Naive thymus-derived CD8-positive, alpha-beta T cell (primary cell): Measurements from ENCODE around the gene FBXO41. TPM values are rescaled to one million over a fixed set of nuclear protein-coding genes. Genes with fewer than 3 reads are reported as not detected.
A peak's percentile ranks its signal among the peaks of the same experiment; 100 is the strongest.
"Not testable (repeated sequence)": the region's sequence is repeated elsewhere in the genome, so short reads cannot be mapped to it uniquely, and the experiment has no call there.

ENCODE experiments used
- ATAC-seq, 2 donors: fragments of 150-1000 bp; cut with Tn5 transposase in 1 of 2; sonication (Bioruptor Pico), chemical (Tn5 transposase) in 1 of 2; 1 replicate in 1 of 2; 2 replicates in 1 of 2; pipeline ENCODE4 v1.10.0; 2021; ENCODE audit warnings: mild to moderate bottlenecking in 2 of 2, moderate library complexity in 2 of 2
- POLR2A ChIA-PET: fragments of 350-600 bp; sonication (Branson Sonifier 250); formaldehyde crosslinking; loops from one replicate; lab custom pipeline; 2021; ENCODE audit warnings: antibody characterized with exemption; lab: Charles Lee
- DNase-seq, 10 donors: peaks; one replicate each; pipeline versions ENCODE4 v3.0.0 to v3.0.0-alpha.2; 2020 to 2022
- H3K27ac Mint-ChIP-seq, 10 donors: one replicate each; pipeline ENCODE4 v1.8.0; 2020 to 2022; ENCODE audit warnings: mild to moderate bottlenecking in 10 of 10, mixed read lengths in 10 of 10, moderate library complexity in 4 of 10, inconsistent platforms in 1 of 10
- H3K27me3 Mint-ChIP-seq, 5 donors: one replicate each; pipeline ENCODE4 v1.8.0; 2021 to 2022; ENCODE audit warnings: mixed read lengths in 5 of 5
- H3K36me3 Mint-ChIP-seq, 3 donors: one replicate each; pipeline ENCODE4 v1.8.0; 2020 to 2022; ENCODE audit warnings: mixed read lengths in 3 of 3, mild to moderate bottlenecking in 2 of 3, inconsistent platforms in 1 of 3
- H3K4me1 Mint-ChIP-seq, 4 donors: one replicate each; pipeline ENCODE4 v1.8.0; 2021 to 2022; ENCODE audit warnings: mixed read lengths in 4 of 4
- H3K4me3 Mint-ChIP-seq, 10 donors: one replicate each; pipeline ENCODE4 v1.8.0; 2020 to 2022; ENCODE audit warnings: mild to moderate bottlenecking in 10 of 10, mixed read lengths in 10 of 10, moderate library complexity in 6 of 10, inconsistent platforms in 1 of 10
- H3K9me3 Mint-ChIP-seq, 9 donors: one replicate each; pipeline ENCODE4 v1.8.0; 2020 to 2022; ENCODE audit warnings: mixed read lengths in 9 of 9, mild to moderate bottlenecking in 3 of 9, inconsistent platforms in 1 of 9, moderate library complexity in 1 of 9
- polyA plus RNA-seq, 3 donors: library from polyadenylated mRNA; unstranded; fragments of 300-500 nt; fragmentation: Illumina TruSeq; gene quantifications; one replicate each; pipeline ENCODE4 v1.2.3, GENCODE V29; 2021
- total RNA-seq, 8 experiments: library from RNA in 2 of 8; stranded (reverse) in 2 of 8; gene quantifications; one replicate each; pipeline ENCODE4 v1.2.3 and lab custom pipeline; 2021 to 2026

FBXO41 gene
- total and polyA plus RNA-seq, 5 experiments from 2014 or later, result 1.0 to 28.0 (median 2.7) TPM

- Mint-ChIP-seq H3K9me3 (no peaks in the 10 kb centered on the region), H3K4me3 (no peak overlapping the region), H3K36me3 (peaks cover 0 to 23% (median 2%) of the 10 kb centered on the region in 3 donors), H3K27ac (no peak overlapping the region), H3K4me1 (peaks cover 22 to 34% (median 28%) of the 10 kb centered on the region in 4 donors), H3K27me3 (peaks cover 0 to 1% (median 0%) of the 10 kb centered on the region in 5 donors)
- ATAC-seq (no peak), DNase-seq (no peak)
- POLR2A ChIA-PET, result no interaction called here
Measured at GRCh38 chr2:73266061-73266901, 18.0 kb downstream of the FBXO41 start.

GRCh38 chr2:73265298-73266060 is 18.8 kb downstream of the FBXO41 start:
- DNase-seq (no peak), ATAC-seq (no peak)
- Mint-ChIP-seq H3K27ac (no peak overlapping the region), H3K4me1 (peaks cover 18 to 26% (median 24%) of the 10 kb centered on the region in 4 donors), H3K9me3 (no peaks in the 10 kb centered on the region), H3K27me3 (peaks cover 0 to 1% (median 0%) of the 10 kb centered on the region in 5 donors), H3K36me3 (peaks cover 0 to 26% (median 2%) of the 10 kb centered on the region in 3 donors), H3K4me3 (no peak overlapping the region)
- POLR2A ChIA-PET, result no interaction called here

- Mint-ChIP-seq H3K27ac (no peak overlapping the region), H3K9me3 (no peaks in the 10 kb centered on the region), H3K4me3 (no peak overlapping the region), H3K27me3 (peaks cover 0 to 1% (median 0%) of the 10 kb centered on the region in 5 donors), H3K4me1 (peaks cover 15 to 23% (median 20%) of the 10 kb centered on the region in 4 donors), H3K36me3 (peaks cover 0 to 29% (median 2%) of the 10 kb centered on the region in 3 donors)
- POLR2A ChIA-PET, result no interaction called here
- ATAC-seq (no peak), DNase-seq (no peak)
Measured at GRCh38 chr2:73264783-73265182, 19.5 kb downstream of the FBXO41 start.

- POLR2A ChIA-PET, result no interaction called here
- no peak for ATAC-seq
- H3K36me3 Mint-ChIP-seq, result peaks cover 0 to 32% (median 2%) of the 10 kb centered on the region in 3 donors
Measured at GRCh38 chr2:73264332-73264606, 20.0 kb downstream of the FBXO41 start.

GRCh38 chr2:73263540-73264331 is 20.5 kb downstream of the FBXO41 start:
- DNase-seq, result no peak
- H3K4me3 Mint-ChIP-seq, result no peak overlapping the region
- no peaks in the 10 kb centered on the region for H3K9me3 Mint-ChIP-seq
- H3K27me3 Mint-ChIP-seq, result no peaks in the 10 kb centered on the region
- H3K4me1 Mint-ChIP-seq, result peaks cover 13 to 23% (median 18%) of the 10 kb centered on the region in 4 donors
- POLR2A ChIA-PET, result no interaction called here
- H3K36me3 Mint-ChIP-seq, result peaks cover 0 to 38% (median 2%) of the 10 kb centered on the region in 3 donors
- ATAC-seq, result no peak
- no peak overlapping the region for H3K27ac Mint-ChIP-seq

More at GRCh38 chr2:73264332-73264606, 20.0 kb downstream of the FBXO41 start:
- Mint-ChIP-seq H3K27me3 (no peaks in the 10 kb centered on the region), H3K27ac (no peak overlapping the region), H3K9me3 (no peaks in the 10 kb centered on the region), H3K4me1 (peaks cover 13 to 21% (median 18%) of the 10 kb centered on the region in 4 donors), H3K4me3 (no peak overlapping the region)
- no peak for DNase-seq

GRCh38 chr2:73262691-73263429 is 21.4 kb downstream of the FBXO41 start:
- not testable (repeated sequence) for ATAC-seq, H3K27ac Mint-ChIP-seq
- POLR2A ChIA-PET, result interaction anchor here (0.6 kb wide), 1 partner anchor 27 kb away, joined by 3 read pairs; no protein-coding TSS in a partner anchor

GRCh38 chr2:73262108-73262651 is 22.1 kb downstream of the FBXO41 start:
- peaks cover 5 to 15% (median 12%) of the 10 kb centered on the region in 4 donors for H3K4me1 Mint-ChIP-seq
- H3K9me3 Mint-ChIP-seq, result no peaks in the 10 kb centered on the region
- ATAC-seq (no peak), DNase-seq (no peak)
- H3K36me3 Mint-ChIP-seq, result peaks cover 0 to 34% (median 2%) of the 10 kb centered on the region in 3 donors
- POLR2A ChIA-PET, result interaction anchor here (0.6 kb wide), 1 partner anchor 28 kb away, joined by 3 read pairs; no protein-coding TSS in a partner anchor
- H3K27me3 Mint-ChIP-seq, result no peaks in the 10 kb centered on the region
- H3K27ac Mint-ChIP-seq, result peak overlapping the region in 1 of 10 donors; percentile 24
- no peak overlapping the region for H3K4me3 Mint-ChIP-seq

More at GRCh38 chr2:73262691-73263429, 21.4 kb downstream of the FBXO41 start:
- H3K4me1 Mint-ChIP-seq, result peaks cover 8 to 15% (median 14%) of the 10 kb centered on the region in 4 donors
- H3K27me3 Mint-ChIP-seq, H3K9me3 Mint-ChIP-seq, H3K4me3 Mint-ChIP-seq, DNase-seq: not testable (repeated sequence)
- H3K36me3 Mint-ChIP-seq, result peaks cover 0 to 34% (median 2%) of the 10 kb centered on the region in 3 donors

GRCh38 chr2:73260338-73260984 is 23.8 kb downstream of the FBXO41 start:
- Mint-ChIP-seq H3K4me1 (peaks cover 7 to 13% (median 8%) of the 10 kb centered on the region in 4 donors), H3K27ac (no peak overlapping the region), H3K36me3 (peaks cover 0 to 29% (median 2%) of the 10 kb centered on the region in 3 donors), H3K4me3 (no peak overlapping the region), H3K27me3 (no peaks in the 10 kb centered on the region), H3K9me3 (no peaks in the 10 kb centered on the region)
- POLR2A ChIA-PET, result no interaction called here
- DNase-seq, result no peak
- ATAC-seq, result no peak

- peaks cover 0 to 29% (median 2%) of the 10 kb centered on the region in 3 donors for H3K36me3 Mint-ChIP-seq
- H3K27me3 Mint-ChIP-seq, result no peaks in the 10 kb centered on the region
- DNase-seq (no peak), ATAC-seq (no peak)
- H3K9me3 Mint-ChIP-seq, result no peaks in the 10 kb centered on the region
- no peak overlapping the region for H3K4me3 Mint-ChIP-seq
- peak overlapping the region in 3 of 10 donors; percentile 75 to 80 (median 76) for H3K27ac Mint-ChIP-seq
- POLR2A ChIA-PET, result no interaction called here
- H3K4me1 Mint-ChIP-seq, result peaks cover 7 to 13% (median 8%) of the 10 kb centered on the region in 4 donors
Measured at GRCh38 chr2:73259704-73260337, 24.5 kb downstream of the FBXO41 start.

- POLR2A ChIA-PET, result no interaction called here
- H3K4me3 Mint-ChIP-seq, result no peak overlapping the region
- peaks cover 7 to 13% (median 8%) of the 10 kb centered on the region in 4 donors for H3K4me1 Mint-ChIP-seq
Measured at GRCh38 chr2:73259276-73259675, 25.0 kb downstream of the FBXO41 start.

GRCh38 chr2:73258913-73259215 is 25.4 kb downstream of the FBXO41 start:
- H3K9me3 Mint-ChIP-seq, result no peaks in the 10 kb centered on the region
- no peak overlapping the region for H3K4me3 Mint-ChIP-seq
- H3K36me3 Mint-ChIP-seq, result peaks cover 0 to 34% (median 2%) of the 10 kb centered on the region in 3 donors
- POLR2A ChIA-PET, result no interaction called here
- DNase-seq (no peak), ATAC-seq (no peak)
- H3K27me3 Mint-ChIP-seq, result no peaks in the 10 kb centered on the region
- peak overlapping the region in 2 of 10 donors; percentile 75 to 76 for H3K27ac Mint-ChIP-seq
- H3K4me1 Mint-ChIP-seq, result peaks cover 7 to 13% (median 8%) of the 10 kb centered on the region in 4 donors

More at GRCh38 chr2:73259276-73259675, 25.0 kb downstream of the FBXO41 start:
- ATAC-seq, result no peak
- no peaks in the 10 kb centered on the region for H3K9me3 Mint-ChIP-seq
- no peaks in the 10 kb centered on the region for H3K27me3 Mint-ChIP-seq
- H3K36me3 Mint-ChIP-seq, result peaks cover 0 to 32% (median 2%) of the 10 kb centered on the region in 3 donors
- DNase-seq, result no peak
- peak overlapping the region in 3 of 10 donors; percentile 75 to 80 (median 76) for H3K27ac Mint-ChIP-seq
